T-helper 1 cell treated with Interleukin-12 subunit alpha and Interleukin-12 subunit beta and Interleukin-4 antibody, amounts not matched to agents 30 ng/mL and 1 ng/mL, for 36 hours (primary cell): ENCODE data around the gene PLAC1. TPM values are rescaled to one million over a fixed set of nuclear protein-coding genes. Genes with fewer than 3 reads are reported as not detected.

Experiments used
- intact Hi-C: fragments of 100-400 bp; cut with micrococcal nuclease; formaldehyde crosslinking; loops from one replicate; pipeline ENCODE4 v1.15.1; 2024
- total RNA-seq: library from RNA; stranded (reverse); gene quantifications from 2 replicates; pipeline ENCODE4 v1.2.3, GENCODE V29; 2022

Gene PLAC1
- total RNA-seq, 1 donor from 2014 or later: not detected

GRCh38 chrX:134670134-134670924, 12.1 kb upstream of the PLAC1 start:
- intact Hi-C loops: no loop called here

- intact Hi-C loops: no loop called here
Measured at GRCh38 chrX:134669378-134670098, 11.3 kb upstream of the PLAC1 start.

GRCh38 chrX:134664202-134664601, 5.9 kb upstream of the PLAC1 start:
- intact Hi-C loops: no loop called here

- intact Hi-C loops: no loop called here
Measured at GRCh38 chrX:134661295-134661694, 3.0 kb upstream of the PLAC1 start.

DNA sequence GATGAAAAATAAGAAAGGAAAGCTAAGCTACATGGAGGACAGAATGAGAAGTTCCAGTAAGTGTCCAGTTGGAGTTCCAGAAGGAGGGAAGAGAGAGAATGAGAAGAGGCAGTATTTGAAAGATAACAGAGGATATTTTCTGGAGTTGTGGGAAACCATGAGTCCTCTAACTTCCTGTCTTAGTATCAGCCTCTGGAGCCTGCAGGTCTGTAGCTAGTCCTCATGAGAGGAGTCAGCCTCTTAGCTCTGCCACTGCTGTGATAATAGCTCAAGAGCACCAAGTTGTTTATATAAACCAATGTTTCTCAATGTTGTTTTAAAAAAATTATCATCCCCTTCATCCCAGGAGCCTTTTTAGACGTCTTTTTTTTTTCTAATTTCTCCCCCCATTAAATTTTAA, 2.4 kb upstream of the PLAC1 start:
- intact Hi-C loops: no loop called here

DNA sequence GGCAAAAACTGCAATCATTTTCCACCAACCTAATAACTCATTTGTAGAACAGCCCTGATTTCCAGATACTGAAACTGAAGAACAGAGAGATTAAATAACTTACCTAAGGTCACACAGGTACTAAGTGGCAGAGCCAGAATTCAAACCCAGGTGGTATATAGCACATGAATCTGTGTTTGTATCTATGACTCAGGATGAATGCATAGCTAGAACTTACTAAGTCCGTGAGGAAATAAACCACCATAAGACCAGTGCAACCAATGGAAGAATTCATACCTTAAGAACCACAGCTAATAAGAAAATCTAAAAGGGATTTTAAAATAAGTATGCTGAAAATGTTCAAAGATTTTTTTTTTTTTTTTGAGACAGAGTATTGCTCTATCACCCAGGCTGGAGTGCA, 1.5 kb upstream of the PLAC1 start:
- intact Hi-C loops: no loop called here

- intact Hi-C loops: no loop called here
Measured at GRCh38 chrX:134658760-134659023, 421 bp upstream of the PLAC1 start.

- intact Hi-C loops: no loop called here
Measured at GRCh38 chrX:134654398-134655012, 3.8 kb downstream of the PLAC1 start.

GRCh38 chrX:134653835-134654234, 4.4 kb downstream of the PLAC1 start:
- intact Hi-C loops: no loop called here

DNA sequence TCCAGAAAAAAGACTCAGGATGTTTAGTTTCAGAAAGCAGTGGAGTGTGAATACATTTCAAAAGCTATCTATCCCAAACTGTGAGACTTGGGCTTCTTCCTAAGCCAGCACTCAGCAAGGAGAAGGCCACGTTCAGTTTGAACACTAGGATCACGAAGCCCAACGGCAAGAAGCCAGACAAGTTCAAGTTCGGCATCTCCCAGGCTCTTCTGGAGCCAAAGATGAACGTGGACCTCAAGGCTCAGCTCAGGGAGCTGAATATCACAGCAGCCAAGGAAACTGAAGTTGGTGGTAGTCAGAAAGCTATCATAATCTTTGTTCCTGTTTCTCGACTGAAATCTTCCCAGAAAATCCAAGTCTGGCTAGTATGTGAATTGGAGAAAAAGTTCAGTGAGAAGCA, 7.6 kb downstream of the PLAC1 start:
- intact Hi-C loops: no loop called here

DNA sequence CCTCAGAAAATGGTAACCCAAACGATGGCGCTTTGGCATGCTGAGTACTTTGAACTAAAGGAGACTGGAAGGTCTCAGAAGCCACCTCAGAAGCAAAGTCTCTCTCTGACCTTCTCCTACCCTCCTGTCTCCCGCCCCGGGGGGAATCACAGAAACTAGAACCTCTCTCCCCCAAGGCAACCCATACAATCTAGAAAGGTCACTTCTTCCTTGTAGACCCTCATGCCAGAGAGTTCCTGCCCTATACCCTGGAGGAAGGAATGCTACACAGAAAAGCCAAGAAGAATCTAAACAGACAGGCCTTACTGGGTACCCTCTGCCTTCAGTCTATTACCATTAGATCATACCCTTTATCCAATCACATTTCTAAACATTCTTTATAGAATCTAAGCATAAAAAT, 8.5 kb downstream of the PLAC1 start:
- intact Hi-C loops: no loop called here

- intact Hi-C loops: no loop called here
Measured at GRCh38 chrX:134647477-134647877, 10.8 kb downstream of the PLAC1 start.

- intact Hi-C loops: no loop called here
Measured at GRCh38 chrX:134646691-134647090, 11.6 kb downstream of the PLAC1 start.

- intact Hi-C loops: no loop called here
Measured at GRCh38 chrX:134645936-134646543, 12.2 kb downstream of the PLAC1 start.

DNA sequence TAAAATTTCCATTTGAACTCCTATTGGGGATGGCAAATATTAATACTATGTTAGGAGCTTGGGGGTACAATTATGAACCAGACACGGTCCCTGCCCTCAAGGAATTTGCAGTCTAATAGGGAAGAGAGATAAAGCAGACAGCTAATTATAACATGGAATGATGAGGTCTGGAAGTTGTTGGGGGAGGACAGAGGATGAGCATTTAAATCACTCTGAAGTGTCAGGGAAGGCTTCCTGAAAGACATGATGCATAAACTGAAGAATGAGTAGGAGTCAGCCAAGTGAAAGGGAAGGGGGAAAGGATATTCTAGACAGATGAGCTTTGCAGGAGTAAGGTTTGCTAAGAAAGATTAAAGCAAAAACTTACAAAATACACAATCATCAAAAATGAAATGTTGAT, 15.9 kb downstream of the PLAC1 start:
- intact Hi-C loops: no loop called here

DNA sequence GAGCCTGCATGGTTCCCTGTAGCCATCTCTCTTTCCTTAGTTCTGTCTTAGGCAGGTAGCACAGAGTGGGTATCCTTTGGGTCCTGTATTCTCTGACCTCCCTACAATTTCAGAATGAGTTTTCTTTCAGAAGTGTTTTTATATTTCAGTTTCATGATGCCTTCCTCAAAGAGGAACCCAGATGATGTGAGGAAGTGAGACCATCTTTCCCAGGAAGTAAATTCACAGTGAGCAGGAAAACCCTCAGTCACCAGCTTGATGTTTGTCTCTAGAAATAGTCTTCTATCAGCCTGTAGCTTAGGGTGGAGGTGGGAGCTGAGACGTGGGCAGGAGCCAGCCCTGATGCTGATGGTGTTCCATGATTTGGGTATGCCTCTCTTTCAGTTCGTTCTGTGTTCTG, 16.9 kb downstream of the PLAC1 start:
- intact Hi-C loops: no loop called here

- intact Hi-C loops: no loop called here
Measured at GRCh38 chrX:134640914-134641313, 17.4 kb downstream of the PLAC1 start.

GRCh38 chrX:134636851-134637250, 21.4 kb downstream of the PLAC1 start:
- intact Hi-C loops: no loop called here

DNA sequence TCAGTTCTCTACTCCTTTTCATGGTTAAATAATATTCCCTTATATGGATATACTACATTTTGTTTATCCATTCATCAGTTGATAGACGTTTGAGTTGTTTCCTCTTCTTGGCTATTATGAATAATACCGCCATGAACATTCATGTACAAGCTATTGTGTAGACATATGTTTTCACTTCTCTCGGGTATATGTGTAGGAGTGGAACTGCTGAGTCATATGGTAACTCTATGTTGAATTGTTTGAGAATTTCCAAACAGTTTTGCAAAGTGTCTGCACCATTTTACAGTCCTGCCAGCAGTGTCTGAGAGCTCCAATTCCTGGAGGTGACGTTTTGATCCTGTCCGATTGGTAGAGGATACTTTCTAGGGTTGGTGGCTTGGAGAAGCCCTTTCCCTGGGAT, 23.6 kb downstream of the PLAC1 start:
- intact Hi-C loops: no loop called here

DNA sequence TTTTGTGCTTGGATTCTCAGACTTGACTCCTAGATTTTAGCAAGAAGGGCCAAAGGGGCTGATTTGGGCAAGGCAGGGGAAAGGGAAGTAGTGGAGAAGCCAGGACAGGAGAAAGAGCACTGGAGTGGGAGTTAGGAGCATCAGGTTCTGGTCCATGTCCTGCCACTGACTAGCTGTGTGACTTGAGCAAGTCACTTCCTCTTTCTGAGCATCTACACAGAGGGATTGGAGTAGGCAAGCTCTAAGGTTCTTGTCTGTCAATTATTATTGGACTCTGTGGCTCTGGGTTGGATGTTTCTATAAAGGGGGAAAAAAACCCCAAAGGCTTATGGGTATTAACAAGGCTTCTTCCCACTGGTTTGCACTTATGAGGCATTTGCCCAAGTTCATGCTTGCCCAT, 24.4 kb downstream of the PLAC1 start:
- intact Hi-C loops: no loop called here

- intact Hi-C loops: no loop called here
Measured at GRCh38 chrX:134633394-134633793, 24.9 kb downstream of the PLAC1 start.

DNA sequence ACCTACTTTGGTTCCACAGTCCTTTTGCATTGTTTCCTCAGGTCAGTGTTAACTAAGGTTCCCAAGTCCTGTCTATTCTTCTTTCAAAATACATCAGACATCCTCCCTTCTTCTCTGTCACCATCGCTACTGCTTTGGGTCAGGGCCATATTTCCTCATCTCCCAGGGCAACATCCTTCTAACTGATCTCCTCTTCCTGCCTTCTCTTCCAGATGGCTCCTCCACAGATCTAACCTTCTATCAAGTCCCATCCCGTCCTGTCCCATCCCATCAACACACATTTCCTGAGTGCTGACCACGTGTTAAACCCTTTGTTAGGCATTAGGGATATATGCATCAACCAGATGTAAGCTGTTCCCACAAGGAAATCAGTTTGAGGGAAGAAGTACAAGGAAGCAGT, 25.9 kb downstream of the PLAC1 start:
- intact Hi-C loops: no loop called here
